HepG2 (cell line): ENCODE measurements around the gene R3HCC1L. TPM values are rescaled to one million over a fixed set of nuclear protein-coding genes. Genes with fewer than 3 reads are reported as not detected.
A peak's percentile ranks its signal among the peaks of the same experiment; 100 is the strongest.
"Not testable (repeated sequence)": the region's sequence is repeated elsewhere in the genome, so short reads cannot be mapped to it uniquely, and the experiment has no call there.

Source experiments
- ATAC-seq: fragments of 200-7000 bp; cut with Tn5 transposase; 3 replicates; pipeline ENCODE4 v1.9.1; 2020; ENCODE audit warnings: mild to moderate bottlenecking, moderate library complexity
- BruUV-seq: library from RNA; stranded (reverse); fragments of 400-500 nt; replicated peaks from 2 replicates; lab custom pipeline; 2021; lab: Mats Ljungman, UMichigan
- CTCF ChIA-PET: fragments of 300-600 bp; formaldehyde crosslinking; extraction: SDS; loops from one replicate; lab custom pipeline; 2021; ENCODE audit warnings: low total read pairs, inconsistent platforms, low intra/inter-chr PET ratio; lab: Yijun Ruan, JAX
- POLR2A ChIA-PET: fragments of 350-600 bp; sonication (Branson Sonifier 250); formaldehyde crosslinking; loops from one replicate; lab custom pipeline; 2020; ENCODE audit warnings: antibody characterized with exemption, inconsistent platforms; lab: Yijun Ruan, JAX
- DNase-seq: peaks from one replicate; pipeline ENCODE4 v3.0.0-alpha.2; 2015; ENCODE audit warnings: low spot score
- FAIRE-seq: peaks from 3 replicates; lab custom pipeline; 2011; peaks lifted over from hg19 to GRCh38; lab: Jason Lieb, UNC
- H2AFZ ChIP-seq: one replicate; pipeline ENCODE4 v1.6.1; 2011; ENCODE audit warnings: low read length, inconsistent platforms
- H3K27ac ChIP-seq: fragments of 300-600 bp; 3 replicates; pipeline ENCODE4 v1.8.0; 2011; ENCODE audit warnings: mixed run types, mild to moderate bottlenecking, mixed read lengths, low read length, inconsistent platforms; ENCODE audit not compliant: insufficient read depth; ENCODE audit errors: extremely low read length
- H3K27me3 ChIP-seq, 2 experiments: fragments of 200-600 bp in 1 of 2; 2 replicates in 1 of 2; 3 replicates in 1 of 2; pipeline versions ENCODE4 v1.6.0 to v1.8.0; 2011; ENCODE audit warnings: low read length in 2 of 2, mild to moderate bottlenecking in 2 of 2, moderate library complexity in 2 of 2, inconsistent platforms in 1 of 2; ENCODE audit not compliant: insufficient read depth in 2 of 2, control insufficient read depth in 1 of 2
- H3K36me3 ChIP-seq, 2 experiments: fragments of 200-600 bp in 1 of 2; replicated peaks in 1 of 2; 2 replicates in 1 of 2; 3 replicates in 1 of 2; pipeline versions ENCODE4 v1.5.1 to v1.8.0; 2011; ENCODE audit warnings: low read length in 2 of 2, inconsistent platforms in 1 of 2; ENCODE audit not compliant: insufficient read depth in 2 of 2, control insufficient read depth in 1 of 2
- H3K4me1 ChIP-seq: 2 replicates; pipeline ENCODE4 v1.5.1; 2012; ENCODE audit warnings: low read length, inconsistent platforms; ENCODE audit not compliant: insufficient read depth
- H3K4me2 ChIP-seq: 2 replicates; pipeline ENCODE4 v1.6.0; 2011; ENCODE audit warnings: low read depth, low read length, inconsistent platforms
- H3K4me3 ChIP-seq, 3 experiments: fragments of 200-600 bp in 1 of 3; sonication (generic), shearing (Covaris generic) in 1 of 3; replicated peaks in 1 of 3; 2 replicates each; pipeline ENCODE4 v1.5.1; 2011 to 2016; ENCODE audit warnings: low read length in 3 of 3, inconsistent platforms in 2 of 3, low read depth in 2 of 3, mild to moderate bottlenecking in 2 of 3, control low read depth in 1 of 3, mixed read lengths in 1 of 3; ENCODE audit not compliant: insufficient read depth in 1 of 3
- H3K79me2 ChIP-seq: one replicate; pipeline ENCODE4 v1.6.1; 2011; ENCODE audit warnings: low read length, inconsistent platforms; ENCODE audit not compliant: insufficient read depth
- H3K9ac ChIP-seq: 2 replicates; pipeline ENCODE4 v1.6.0; 2011; ENCODE audit warnings: mild to moderate bottlenecking, low read depth, low read length, inconsistent platforms; ENCODE audit not compliant: insufficient read depth
- H3K9me3 ChIP-seq: 2 replicates; pipeline ENCODE4 v1.5.1; 2012; ENCODE audit warnings: mild to moderate bottlenecking, low read length
- H4K20me1 ChIP-seq: 2 replicates; pipeline ENCODE4 v1.6.0; 2011; ENCODE audit warnings: inconsistent platforms, mild to moderate bottlenecking, low read length, moderate library complexity; ENCODE audit not compliant: insufficient read depth
- CEBPG ChIP-seq: IDR thresholded peaks from 2 replicates; pipeline ENCODE4 v1.6.1; 2016
- GATAD2A ChIP-seq: IDR thresholded peaks from 2 replicates; pipeline ENCODE4 v1.6.1; 2016
- PRPF4 ChIP-seq: fragments of 200-400 bp; formaldehyde crosslinking; IDR thresholded peaks from 2 replicates; pipeline ENCODE4 v1.6.1; 2016; ENCODE audit warnings: low read length, low read depth; ENCODE audit not compliant: poor library complexity, severe bottlenecking
- SNAI1 ChIP-seq: sonication (generic); formaldehyde crosslinking; IDR thresholded peaks from 2 replicates; pipeline ENCODE4 v1.5.0; 2020; ENCODE audit warnings: mild to moderate bottlenecking, missing genetic modification reagents, borderline replicate concordance
- TSC22D2 ChIP-seq: sonication (generic); formaldehyde crosslinking; IDR thresholded peaks from 2 replicates; pipeline ENCODE4 v1.5.1; 2020; ENCODE audit warnings: missing genetic modification reagents, mild to moderate bottlenecking, borderline replicate concordance
- ZFX ChIP-seq: sonication (generic); formaldehyde crosslinking; IDR thresholded peaks from 2 replicates; pipeline ENCODE4 v1.4.0; 2020; ENCODE audit warnings: mild to moderate bottlenecking, low read depth, missing genetic modification reagents, moderate library complexity
- ZNF329 ChIP-seq: sonication (generic); formaldehyde crosslinking; IDR thresholded peaks from 2 replicates; pipeline ENCODE4 v1.9.0; 2021; ENCODE audit warnings: low read depth, mild to moderate bottlenecking, missing genetic modification reagents
- WGBS: methylation state at CpG from one replicate; pipeline ENCODE4 v1.1.6; 2017; ENCODE audit warnings: low lambda C conversion rate; 5-methylcytosine and 5-hydroxymethylcytosine counted together
- in situ Hi-C: cut with HindIII; loops from 2 replicates; pipeline ENCODE4 v1.10.0; 2017; ENCODE audit warnings: low pct_unique_long_range_greater_than_20kb; ENCODE audit not compliant: extremely low pct_ligation_motif_present
- intact Hi-C: fragments of 100-400 bp; cut with micrococcal nuclease; formaldehyde crosslinking; loops from one replicate; pipeline ENCODE4 v1.10.0; 2022; ENCODE audit not compliant: unreplicated experiment
- polyA plus RNA-seq, 8 experiments: library from polyadenylated mRNA; depleted of rRNA in 3 of 8; stranded (reverse) in 7 of 8; unstranded in 1 of 8; fragments of >200 nt; fragmentation: Illumina TruSeq in 4 of 8; extraction: Trizol in 4 of 8; gene quantifications; 2 replicates each; pipeline versions ENCODE4 v1.2.1 to v1.2.3, GENCODE V29; 2011 to 2016; ENCODE audit warnings: low read depth in 4 of 8, missing spikeins in 1 of 8, mixed read lengths in 1 of 8; ENCODE audit not compliant: insufficient read depth in 1 of 8
- total RNA-seq, 5 experiments: library from RNA; depleted of rRNA; stranded (reverse); fragments of >200 nt; fragmentation: Illumina TruSeq; extraction: Trizol; gene quantifications; 2 replicates each; pipeline ENCODE4 v1.2.3, GENCODE V29; 2016; ENCODE audit warnings: low read depth in 1 of 5
- TF ChIP-seq, protein P1 (sequence below): sonication (generic); formaldehyde crosslinking; IDR thresholded peaks from one replicate; pipeline ENCODE4 v1.5.1; 2020; ENCODE audit warnings: mild to moderate bottlenecking, missing genetic modification reagents; ENCODE audit errors: not compliant biosample characterization

The R3HCC1L gene
- total and polyA plus RNA-seq, 2 of the 13 experiments (the other 11 are each of a cell fraction or from before 2014, with no cell fraction given) = 6.5 to 12.2 TPM

GRCh38 chr10:98133075-98133752 is 1.2 kb upstream of the R3HCC1L start:
- in situ Hi-C loops, DNase-seq, H3K27ac ChIP-seq, H2AFZ ChIP-seq, BruUV-seq, H3K4me3 ChIP-seq, CTCF ChIA-PET, POLR2A ChIA-PET, intact Hi-C loops, ATAC-seq, H3K9me3 ChIP-seq, H3K9ac ChIP-seq, H3K27me3 ChIP-seq, FAIRE-seq, H3K4me2 ChIP-seq, H4K20me1 ChIP-seq, H3K36me3 ChIP-seq: not testable (repeated sequence)
- Histone ChIP-seq H3K79me2 (peaks cover 31% of the 10 kb centered on the region), H3K4me1 (peaks cover 53% of the 10 kb centered on the region)
- WGBS = 77% methylated on average over 9 of the region's 9 CpGs
- TF ChIP-seq CEBPG (peak; percentile 36; the same call in 1 of the 2 replicates), ZFX (CRISPR knock-in tag) (0 out of 2 replicates have a peak, but pooled peaks have one; percentile 29)

DNA sequence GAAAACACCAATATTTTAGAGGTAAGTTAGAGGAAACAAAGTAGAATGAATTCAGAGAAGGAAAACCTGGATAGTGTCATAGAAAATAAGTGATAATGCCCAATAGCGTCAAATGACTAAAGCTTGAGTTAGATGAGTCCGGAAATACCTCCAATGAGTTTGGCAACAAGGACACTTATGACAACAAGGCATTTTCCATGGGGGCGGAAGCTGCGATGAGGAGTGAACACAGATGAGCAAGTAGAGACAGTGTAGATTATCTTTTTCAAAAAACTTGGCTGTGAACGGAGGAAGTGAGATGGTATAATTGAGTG is 383 bp upstream of the R3HCC1L start:
- 82% methylated on average over 5 of the region's 5 CpGs for whole genome bisulfite sequencing
- Histone ChIP-seq H3K27ac (no peak overlapping the region), H3K36me3 (no peaks in the 10 kb centered on the region), H3K9ac (peak overlapping the region; percentile 86), H3K4me2 (peak overlapping the region; percentile 89), H2AFZ (peak overlapping the region; percentile 98), H3K9me3 (peaks cover 5% of the 10 kb centered on the region; the same call in 1 of the 2 replicates), H3K79me2 (peaks cover 38% of the 10 kb centered on the region), H3K4me1 (peaks cover 58% of the 10 kb centered on the region), H3K27me3 (no peaks in the 10 kb centered on the region; a peak in 1 of 5 replicates), H4K20me1 (no peaks in the 10 kb centered on the region), H3K4me3 (peak overlapping the region; percentile 65 to 99 (median 81); a peak in 5 of 6 replicates)
- intact Hi-C loops = no loop called here
- CTCF ChIA-PET = no interaction called here
- no TSS peak for BruUV-seq
- DNase-seq (no peak), FAIRE-seq (no peak), ATAC-seq (no peak)
- POLR2A ChIA-PET = interaction anchor here (0.7 to 1.2 kb wide), 8 partner anchors 8 to 353 kb away, joined by 3 to 5 read pairs (median 4); partner anchors contain the start of genes LOXL4 and PYROXD2
- in situ Hi-C loops = no loop called here
- TF ChIP-seq SNAI1 (CRISPR knock-in tag) (0 out of 2 replicates have a peak, but pooled peaks have one; percentile 3), ZNF329 (CRISPR knock-in tag) (0 out of 2 replicates have a peak, but pooled peaks have one; percentile 5), TSC22D2 (CRISPR knock-in tag) (no peak), GATAD2A (0 out of 2 replicates have a peak, but pooled peaks have one; percentile 16), PRPF4 (peak; percentile 32)
- TF ChIP-seq, protein P1, sequence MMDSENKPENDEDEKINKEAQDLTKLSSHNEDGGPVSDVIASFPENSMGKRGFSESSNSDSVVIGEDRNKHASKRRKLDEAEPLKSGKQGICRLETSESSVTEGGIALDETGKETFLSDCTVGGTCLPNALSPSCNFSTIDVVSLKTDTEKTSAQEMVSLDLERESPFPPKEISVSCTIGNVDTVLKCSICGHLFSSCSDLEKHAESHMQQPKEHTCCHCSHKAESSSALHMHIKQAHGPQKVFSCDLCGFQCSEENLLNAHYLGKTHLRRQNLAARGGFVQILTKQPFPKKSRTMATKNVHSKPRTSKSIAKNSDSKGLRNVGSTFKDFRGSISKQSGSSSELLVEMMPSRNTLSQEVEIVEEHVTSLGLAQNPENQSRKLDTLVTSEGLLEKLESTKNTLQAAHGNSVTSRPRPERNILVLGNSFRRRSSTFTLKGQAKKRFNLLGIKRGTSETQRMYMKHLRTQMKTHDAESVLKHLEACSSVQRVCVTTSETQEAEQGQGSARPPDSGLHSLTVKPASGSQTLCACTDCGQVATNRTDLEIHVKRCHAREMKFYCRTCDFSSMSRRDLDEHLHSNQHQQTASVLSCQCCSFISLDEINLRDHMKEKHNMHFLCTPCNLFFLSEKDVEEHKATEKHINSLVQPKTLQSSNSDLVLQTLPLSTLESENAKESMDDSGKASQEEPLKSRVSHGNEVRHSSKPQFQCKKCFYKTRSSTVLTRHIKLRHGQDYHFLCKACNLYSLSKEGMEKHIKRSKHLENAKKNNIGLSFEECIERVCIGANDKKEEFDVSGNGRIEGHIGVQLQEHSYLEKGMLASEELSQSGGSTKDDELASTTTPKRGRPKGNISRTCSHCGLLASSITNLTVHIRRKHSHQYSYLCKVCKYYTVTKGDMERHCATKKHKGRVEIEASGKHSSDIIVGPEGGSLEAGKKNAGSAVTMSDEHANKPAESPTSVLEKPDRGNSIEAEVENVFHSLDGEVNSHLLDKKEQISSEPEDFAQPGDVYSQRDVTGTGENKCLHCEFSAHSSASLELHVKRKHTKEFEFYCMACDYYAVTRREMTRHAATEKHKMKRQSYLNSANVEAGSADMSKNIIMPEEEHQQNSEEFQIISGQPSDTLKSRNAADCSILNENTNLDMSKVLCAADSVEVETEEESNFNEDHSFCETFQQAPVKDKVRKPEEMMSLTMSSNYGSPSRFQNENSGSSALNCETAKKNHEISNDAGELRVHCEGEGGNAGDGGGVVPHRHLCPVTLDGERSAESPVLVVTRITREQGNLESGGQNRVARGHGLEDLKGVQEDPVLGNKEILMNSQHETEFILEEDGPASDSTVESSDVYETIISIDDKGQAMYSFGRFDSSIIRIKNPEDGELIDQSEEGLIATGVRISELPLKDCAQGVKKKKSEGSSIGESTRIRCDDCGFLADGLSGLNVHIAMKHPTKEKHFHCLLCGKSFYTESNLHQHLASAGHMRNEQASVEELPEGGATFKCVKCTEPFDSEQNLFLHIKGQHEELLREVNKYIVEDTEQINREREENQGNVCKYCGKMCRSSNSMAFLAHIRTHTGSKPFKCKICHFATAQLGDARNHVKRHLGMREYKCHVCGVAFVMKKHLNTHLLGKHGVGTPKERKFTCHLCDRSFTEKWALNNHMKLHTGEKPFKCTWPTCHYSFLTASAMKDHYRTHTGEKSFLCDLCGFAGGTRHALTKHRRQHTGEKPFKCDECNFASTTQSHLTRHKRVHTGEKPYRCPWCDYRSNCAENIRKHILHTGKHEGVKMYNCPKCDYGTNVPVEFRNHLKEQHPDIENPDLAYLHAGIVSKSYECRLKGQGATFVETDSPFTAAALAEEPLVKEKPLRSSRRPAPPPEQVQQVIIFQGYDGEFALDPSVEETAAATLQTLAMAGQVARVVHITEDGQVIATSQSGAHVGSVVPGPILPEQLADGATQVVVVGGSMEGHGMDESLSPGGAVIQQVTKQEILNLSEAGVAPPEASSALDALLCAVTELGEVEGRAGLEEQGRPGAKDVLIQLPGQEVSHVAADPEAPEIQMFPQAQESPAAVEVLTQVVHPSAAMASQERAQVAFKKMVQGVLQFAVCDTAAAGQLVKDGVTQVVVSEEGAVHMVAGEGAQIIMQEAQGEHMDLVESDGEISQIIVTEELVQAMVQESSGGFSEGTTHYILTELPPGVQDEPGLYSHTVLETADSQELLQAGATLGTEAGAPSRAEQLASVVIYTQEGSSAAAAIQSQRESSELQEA = no peak
